Astrocyte (in vitro differentiated cells and primary cell): Measurements from ENCODE around the gene PRDX4. TPM values are rescaled to one million over a fixed set of nuclear protein-coding genes. Genes with fewer than 3 reads are reported as not detected.

ENCODE experiments used
- DNase-seq: peaks from one replicate; pipeline ENCODE4 v3.0.0-alpha.2; 2010; ENCODE audit warnings: low read depth
- FAIRE-seq: peaks from 2 replicates; lab custom pipeline; 2011; peaks lifted over from hg19 to GRCh38; lab: Jason Lieb, UNC
- H2AFZ ChIP-seq: 2 replicates; pipeline ENCODE4 v1.6.0; 2012; ENCODE audit warnings: low read depth, low read length, inconsistent platforms
- H3K27ac ChIP-seq: 2 replicates; pipeline ENCODE4 v1.5.1; 2011; ENCODE audit warnings: low read depth, low read length, inconsistent platforms
- H3K27me3 ChIP-seq: 2 replicates; pipeline ENCODE4 v1.6.0; 2011; ENCODE audit warnings: low read length, inconsistent platforms; ENCODE audit not compliant: insufficient read depth
- H3K36me3 ChIP-seq: 2 replicates; pipeline ENCODE4 v1.5.1; 2011; ENCODE audit warnings: low read length, inconsistent platforms; ENCODE audit not compliant: insufficient read depth
- H3K4me1 ChIP-seq: 2 replicates; pipeline ENCODE4 v1.5.1; 2011; ENCODE audit warnings: low read length, inconsistent platforms; ENCODE audit not compliant: insufficient read depth
- H3K4me2 ChIP-seq: 2 replicates; pipeline ENCODE4 v1.6.0; 2012; ENCODE audit warnings: low read length, inconsistent platforms
- H3K4me3 ChIP-seq: 2 replicates; pipeline ENCODE4 v1.5.1; 2011; ENCODE audit warnings: low read depth, mild to moderate bottlenecking, low read length, inconsistent platforms; ENCODE audit not compliant: insufficient read depth
- H3K79me2 ChIP-seq: 2 replicates; pipeline ENCODE4 v1.6.0; 2012; ENCODE audit warnings: mild to moderate bottlenecking, low read length, inconsistent platforms; ENCODE audit not compliant: insufficient read depth
- H3K9ac ChIP-seq: 2 replicates; pipeline ENCODE4 v1.6.0; 2012; ENCODE audit warnings: mild to moderate bottlenecking, low read length, inconsistent platforms
- H3K9me3 ChIP-seq: 2 replicates; pipeline ENCODE4 v1.5.1; 2012; ENCODE audit warnings: low read depth, mild to moderate bottlenecking, low read length, inconsistent platforms; ENCODE audit not compliant: insufficient read depth
- H4K20me1 ChIP-seq: 2 replicates; pipeline ENCODE4 v1.6.0; 2012; ENCODE audit warnings: low read length, inconsistent platforms; ENCODE audit not compliant: insufficient read depth
- H3K27ac Mint-ChIP-seq: one replicate; pipeline ENCODE4 v1.8.0; 2021; ENCODE audit warnings: mild to moderate bottlenecking, mixed read lengths; ENCODE audit not compliant: unreplicated experiment
- H3K27me3 Mint-ChIP-seq: one replicate; pipeline ENCODE4 v1.8.0; 2021; ENCODE audit warnings: low read depth, mixed read lengths; ENCODE audit not compliant: unreplicated experiment
- H3K36me3 Mint-ChIP-seq: one replicate; pipeline ENCODE4 v1.8.0; 2021; ENCODE audit warnings: low read depth, mixed read lengths; ENCODE audit not compliant: unreplicated experiment
- H3K4me1 Mint-ChIP-seq: one replicate; pipeline ENCODE4 v1.8.0; 2021; ENCODE audit warnings: low read depth, mixed read lengths; ENCODE audit not compliant: unreplicated experiment
- H3K4me3 Mint-ChIP-seq: one replicate; pipeline ENCODE4 v1.8.0; 2021; ENCODE audit warnings: mild to moderate bottlenecking, moderate library complexity, mixed read lengths; ENCODE audit not compliant: unreplicated experiment
- H3K9me3 Mint-ChIP-seq: one replicate; pipeline ENCODE4 v1.8.0; 2021; ENCODE audit warnings: mild to moderate bottlenecking, mixed read lengths; ENCODE audit not compliant: unreplicated experiment
- EZH2 ChIP-seq: IDR thresholded peaks from 2 replicates; pipeline ENCODE4 v1.6.1; 2012; ENCODE audit warnings: mild to moderate bottlenecking, low read length, inconsistent platforms; ENCODE audit not compliant: insufficient read depth
- total RNA-seq: library from RNA; stranded (reverse); gene quantifications from 2 replicates; pipeline ENCODE4 v1.2.1, GENCODE V29; 2021
- TF ChIP-seq, protein P1 (sequence below): IDR thresholded peaks from 2 replicates; pipeline ENCODE4 v1.5.1; 2011; ENCODE audit warnings: low read depth, mild to moderate bottlenecking, inconsistent platforms, low read length, moderate library complexity; ENCODE audit not compliant: insufficient read depth

PRDX4 gene
- total RNA-seq, 1 donor from 2014 or later, result 221 TPM

DNA sequence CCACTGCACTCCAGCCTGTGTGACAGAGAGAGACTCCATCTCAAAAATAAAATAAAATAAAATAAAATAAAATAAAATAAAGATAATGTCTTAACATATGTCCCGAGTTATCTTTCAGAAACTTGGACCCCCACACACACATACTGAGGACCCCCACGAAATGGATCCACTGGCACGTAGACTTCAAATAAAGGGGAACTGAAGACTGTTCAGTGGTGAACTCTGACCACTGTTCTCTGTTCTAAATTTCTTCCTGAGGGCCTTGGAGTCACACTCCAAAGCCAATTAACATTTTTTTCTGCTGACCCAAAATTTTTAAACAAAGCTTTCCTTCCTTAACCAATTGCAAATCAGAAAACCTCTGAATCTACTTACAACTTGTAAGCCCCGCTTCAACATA, 43.5 kb upstream of the PRDX4 start:
- Mint-ChIP-seq H3K36me3 (no peaks in the 10 kb centered on the region), H3K9me3 (no peaks in the 10 kb centered on the region), H3K27me3 (peaks cover 3% of the 10 kb centered on the region), H3K4me1 (no peaks in the 10 kb centered on the region), H3K27ac (no peak overlapping the region), H3K4me3 (no peak overlapping the region)
- TF ChIP-seq, protein P1, sequence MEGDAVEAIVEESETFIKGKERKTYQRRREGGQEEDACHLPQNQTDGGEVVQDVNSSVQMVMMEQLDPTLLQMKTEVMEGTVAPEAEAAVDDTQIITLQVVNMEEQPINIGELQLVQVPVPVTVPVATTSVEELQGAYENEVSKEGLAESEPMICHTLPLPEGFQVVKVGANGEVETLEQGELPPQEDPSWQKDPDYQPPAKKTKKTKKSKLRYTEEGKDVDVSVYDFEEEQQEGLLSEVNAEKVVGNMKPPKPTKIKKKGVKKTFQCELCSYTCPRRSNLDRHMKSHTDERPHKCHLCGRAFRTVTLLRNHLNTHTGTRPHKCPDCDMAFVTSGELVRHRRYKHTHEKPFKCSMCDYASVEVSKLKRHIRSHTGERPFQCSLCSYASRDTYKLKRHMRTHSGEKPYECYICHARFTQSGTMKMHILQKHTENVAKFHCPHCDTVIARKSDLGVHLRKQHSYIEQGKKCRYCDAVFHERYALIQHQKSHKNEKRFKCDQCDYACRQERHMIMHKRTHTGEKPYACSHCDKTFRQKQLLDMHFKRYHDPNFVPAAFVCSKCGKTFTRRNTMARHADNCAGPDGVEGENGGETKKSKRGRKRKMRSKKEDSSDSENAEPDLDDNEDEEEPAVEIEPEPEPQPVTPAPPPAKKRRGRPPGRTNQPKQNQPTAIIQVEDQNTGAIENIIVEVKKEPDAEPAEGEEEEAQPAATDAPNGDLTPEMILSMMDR, result no peak
- TF ChIP-seq EZH2, result no peak
- H2AFZ ChIP-seq, result no peak overlapping the region
- FAIRE-seq (no peak), DNase-seq (no peak)
- no peak overlapping the region for H3K4me3 ChIP-seq
- no peak overlapping the region for H3K9ac ChIP-seq
- no peak overlapping the region for H3K27ac ChIP-seq
- H4K20me1 ChIP-seq, result no peaks in the 10 kb centered on the region
- no peaks in the 10 kb centered on the region for H3K4me1 ChIP-seq
- no peaks in the 10 kb centered on the region for H3K9me3 ChIP-seq
- H3K4me2 ChIP-seq, result no peak overlapping the region
- H3K79me2 ChIP-seq, result no peaks in the 10 kb centered on the region
- H3K27me3 ChIP-seq, result peaks cover 2% of the 10 kb centered on the region
- H3K36me3 ChIP-seq, result no peaks in the 10 kb centered on the region

DNA sequence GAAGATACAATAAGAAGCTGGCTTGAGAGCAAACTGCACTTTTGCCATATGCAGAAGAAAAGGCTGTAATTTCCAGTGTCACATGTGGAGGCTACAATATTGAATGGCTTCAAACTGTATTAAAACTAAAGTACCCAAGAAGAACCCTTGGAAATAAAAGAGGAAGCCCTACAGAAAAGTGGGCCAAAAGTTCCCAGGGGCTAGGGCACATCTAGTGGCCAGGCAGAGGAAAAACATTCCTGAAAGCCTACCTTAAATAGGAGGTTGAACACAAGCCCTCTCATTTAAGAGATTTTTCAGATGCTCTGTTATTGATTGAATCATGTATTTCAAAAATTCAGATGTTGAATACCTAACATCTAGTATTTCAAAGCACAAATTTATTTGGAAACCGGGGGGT, 40.6 kb upstream of the PRDX4 start:
- DNase-seq, result no peak
- no peaks in the 10 kb centered on the region for H4K20me1 ChIP-seq
- no peak for TF ChIP-seq EZH2
- TF ChIP-seq, protein P1, result no peak
- H3K4me1 Mint-ChIP-seq, result peaks cover 3% of the 10 kb centered on the region
- H2AFZ ChIP-seq, result no peak overlapping the region
- H3K4me2 ChIP-seq, result no peak overlapping the region
- no peaks in the 10 kb centered on the region for H3K4me1 ChIP-seq
- H3K27ac ChIP-seq, result no peak overlapping the region
- H3K27ac Mint-ChIP-seq, result no peak overlapping the region
- H3K36me3 Mint-ChIP-seq, result no peaks in the 10 kb centered on the region
- no peak overlapping the region for H3K9ac ChIP-seq
- H3K9me3 ChIP-seq, result no peaks in the 10 kb centered on the region
- H3K36me3 ChIP-seq, result no peaks in the 10 kb centered on the region
- H3K27me3 ChIP-seq, result peaks cover 2% of the 10 kb centered on the region
- H3K4me3 Mint-ChIP-seq, result no peak overlapping the region
- peaks cover 3% of the 10 kb centered on the region for H3K27me3 Mint-ChIP-seq
- FAIRE-seq, result peak; percentile 26
- H3K9me3 Mint-ChIP-seq, result no peaks in the 10 kb centered on the region
- no peaks in the 10 kb centered on the region for H3K79me2 ChIP-seq
- H3K4me3 ChIP-seq, result no peak overlapping the region

DNA sequence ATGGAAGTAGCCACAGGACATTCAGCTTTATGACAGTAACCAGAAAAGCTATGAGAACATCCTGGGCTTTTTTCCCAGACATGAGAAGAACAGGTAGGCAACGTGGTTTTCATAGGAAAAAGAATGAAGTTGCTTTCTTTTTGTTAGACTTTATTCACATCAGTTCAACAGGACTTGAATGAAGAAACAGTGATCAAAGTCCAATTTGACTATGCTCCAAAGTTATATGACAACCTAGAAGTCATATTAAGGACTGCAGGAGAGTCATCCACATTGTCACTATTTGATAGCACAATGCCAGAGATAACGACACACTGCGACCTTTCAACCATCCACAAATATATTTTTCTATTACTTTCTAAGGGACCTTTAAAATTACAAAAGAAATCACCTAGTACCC, 39.2 kb upstream of the PRDX4 start:
- no peak overlapping the region for H3K27ac ChIP-seq
- TF ChIP-seq EZH2, result no peak
- TF ChIP-seq, protein P1, result no peak
- no peaks in the 10 kb centered on the region for H3K36me3 ChIP-seq
- no peaks in the 10 kb centered on the region for H4K20me1 ChIP-seq
- H3K27me3 ChIP-seq, result peaks cover 2% of the 10 kb centered on the region
- no peaks in the 10 kb centered on the region for H3K4me1 ChIP-seq
- Mint-ChIP-seq H3K36me3 (no peaks in the 10 kb centered on the region), H3K4me1 (peaks cover 3% of the 10 kb centered on the region), H3K27me3 (no peaks in the 10 kb centered on the region), H3K9me3 (no peaks in the 10 kb centered on the region), H3K4me3 (no peak overlapping the region), H3K27ac (no peak overlapping the region)
- H3K9ac ChIP-seq, result no peak overlapping the region
- FAIRE-seq, result peak; percentile 82
- H3K79me2 ChIP-seq, result no peaks in the 10 kb centered on the region
- no peak overlapping the region for H3K4me2 ChIP-seq
- DNase-seq, result no peak
- no peaks in the 10 kb centered on the region for H3K9me3 ChIP-seq
- no peak overlapping the region for H2AFZ ChIP-seq
- no peak overlapping the region for H3K4me3 ChIP-seq
